Suprapubic skin (tissue), 4 donors: ENCODE results near the gene BCAM. TPM values are rescaled to one million over a fixed set of nuclear protein-coding genes. Genes with fewer than 3 reads are reported as not detected.
"Not testable (repeated sequence)": the region's sequence is repeated elsewhere in the genome, so short reads cannot be mapped to it uniquely, and the experiment has no call there.

ENCODE experiments used
- DNase-seq, 2 donors: peaks; one replicate each; pipeline ENCODE4 v3.0.0-alpha.2; 2019; ENCODE audit warnings: low spot score in 2 of 2
- H3K27ac ChIP-seq: fragments of 200-600 bp; sonication (generic); one replicate; pipeline ENCODE4 v1.5.1; 2019
- H3K27me3 ChIP-seq: fragments of 200-600 bp; sonication (generic); one replicate; pipeline ENCODE4 v1.5.1; 2019
- H3K36me3 ChIP-seq: fragments of 200-600 bp; sonication (generic); one replicate; pipeline ENCODE4 v1.5.1; 2019
- H3K4me1 ChIP-seq: fragments of 200-600 bp; sonication (generic); one replicate; pipeline ENCODE4 v1.5.1; 2019
- H3K4me3 ChIP-seq: fragments of 200-600 bp; sonication (generic); one replicate; pipeline ENCODE4 v1.5.1; 2019; ENCODE audit warnings: mild to moderate bottlenecking
- H3K9me3 ChIP-seq: fragments of 200-600 bp; sonication (generic); one replicate; pipeline ENCODE4 v1.5.1; 2019
- EP300 ChIP-seq: sonication (generic); formaldehyde crosslinking; IDR thresholded peaks from one replicate; pipeline ENCODE4 v1.6.1; 2017; ENCODE audit warnings: antibody characterized with exemption
- POLR2A ChIP-seq, 2 donors: fragments of 450-650 bp; IDR thresholded peaks; one replicate each; pipeline ENCODE4 v1.6.1; 2017; ENCODE audit warnings: antibody characterized with exemption in 2 of 2, mild to moderate bottlenecking in 2 of 2, moderate library complexity in 2 of 2
- POLR2AphosphoS5 ChIP-seq, 3 donors: sonication (generic); formaldehyde crosslinking; IDR thresholded peaks; one replicate each; pipeline ENCODE4 v1.6.1; 2017; ENCODE audit warnings: antibody characterized with exemption in 3 of 3
- WGBS: methylation state at CpG from one replicate; pipeline ENCODE4 v1.1.5; 2018; 5-methylcytosine and 5-hydroxymethylcytosine counted together
- total RNA-seq, 4 donors: library from RNA; depleted of rRNA; stranded (reverse); fragments of >200 nt; gene quantifications; one replicate each; pipeline ENCODE4 v1.1.0, GENCODE V29; 2016
- TF ChIP-seq, protein P1 (sequence below), 2 donors: fragments of 200-600 bp in 1 of 2; fragments of 450-650 bp in 1 of 2; sonication (generic) in 1 of 2; IDR thresholded peaks; one replicate each; pipeline ENCODE4 v1.5.1; 2016 to 2019; ENCODE audit warnings: antibody characterized with exemption in 2 of 2, mild to moderate bottlenecking in 1 of 2, moderate library complexity in 1 of 2

BCAM gene
- total RNA-seq, 4 donors from 2014 or later = 27.4 to 67.5 (median 50.8) TPM

DNA sequence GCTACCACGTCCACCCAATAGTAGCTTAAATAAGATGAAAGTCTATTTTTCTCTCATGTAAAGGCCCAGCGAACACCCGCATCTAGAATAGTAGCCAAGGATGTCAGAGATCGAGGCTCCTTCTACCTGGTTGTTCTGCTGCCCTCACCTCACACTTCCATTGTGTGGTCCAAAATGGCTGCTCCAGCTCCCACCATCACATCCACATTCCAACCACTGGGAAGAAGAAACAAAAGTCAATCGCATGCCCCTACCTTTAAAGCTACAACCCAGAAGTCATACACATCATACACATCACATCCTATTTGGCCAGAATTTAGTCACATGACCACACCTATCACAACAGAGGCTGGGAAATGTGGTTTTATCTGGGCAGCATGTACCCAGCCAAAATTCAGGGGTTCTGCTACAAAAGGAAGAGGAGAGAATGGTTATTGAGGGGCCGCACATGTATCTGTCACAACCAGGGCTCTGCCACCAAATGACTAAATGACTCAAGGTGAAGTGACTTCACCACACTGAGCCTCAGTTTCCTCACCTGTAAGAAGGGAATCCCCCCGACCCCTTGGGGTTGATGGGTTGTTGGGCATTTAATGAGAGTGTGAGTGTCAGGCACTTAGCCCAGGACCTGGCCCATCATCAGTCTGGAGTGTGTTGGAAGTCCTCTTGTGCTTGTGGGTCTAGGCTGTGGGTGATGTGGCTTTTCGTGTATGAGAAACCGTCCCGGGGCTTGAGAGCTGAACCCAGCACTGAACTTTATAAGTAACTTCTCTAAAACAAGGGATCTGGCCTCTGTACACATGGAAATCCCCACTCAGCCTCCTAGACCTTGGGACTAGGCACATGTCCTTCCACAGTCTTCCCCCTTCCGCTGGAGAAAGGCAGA lies 41.4 kb upstream of the BCAM start:
- H3K4me1 ChIP-seq = peaks cover 20% of the 10 kb centered on the region
- H3K27me3 ChIP-seq = no peaks in the 10 kb centered on the region
- H3K36me3 ChIP-seq = no peaks in the 10 kb centered on the region
- no peaks in the 10 kb centered on the region for H3K9me3 ChIP-seq
- H3K4me3 ChIP-seq = no peak overlapping the region
- no peak for DNase-seq
- TF ChIP-seq POLR2AphosphoS5 (IDR thresholded peaks at IDR 0.05) (no peak), EP300 (no peak), POLR2A (IDR thresholded peaks at IDR 0.05) (no peak)
- TF ChIP-seq, protein P1, sequence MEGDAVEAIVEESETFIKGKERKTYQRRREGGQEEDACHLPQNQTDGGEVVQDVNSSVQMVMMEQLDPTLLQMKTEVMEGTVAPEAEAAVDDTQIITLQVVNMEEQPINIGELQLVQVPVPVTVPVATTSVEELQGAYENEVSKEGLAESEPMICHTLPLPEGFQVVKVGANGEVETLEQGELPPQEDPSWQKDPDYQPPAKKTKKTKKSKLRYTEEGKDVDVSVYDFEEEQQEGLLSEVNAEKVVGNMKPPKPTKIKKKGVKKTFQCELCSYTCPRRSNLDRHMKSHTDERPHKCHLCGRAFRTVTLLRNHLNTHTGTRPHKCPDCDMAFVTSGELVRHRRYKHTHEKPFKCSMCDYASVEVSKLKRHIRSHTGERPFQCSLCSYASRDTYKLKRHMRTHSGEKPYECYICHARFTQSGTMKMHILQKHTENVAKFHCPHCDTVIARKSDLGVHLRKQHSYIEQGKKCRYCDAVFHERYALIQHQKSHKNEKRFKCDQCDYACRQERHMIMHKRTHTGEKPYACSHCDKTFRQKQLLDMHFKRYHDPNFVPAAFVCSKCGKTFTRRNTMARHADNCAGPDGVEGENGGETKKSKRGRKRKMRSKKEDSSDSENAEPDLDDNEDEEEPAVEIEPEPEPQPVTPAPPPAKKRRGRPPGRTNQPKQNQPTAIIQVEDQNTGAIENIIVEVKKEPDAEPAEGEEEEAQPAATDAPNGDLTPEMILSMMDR (IDR thresholded peaks at IDR 0.05) = no peak
- 70% methylated on average over 11 of the region's 11 CpGs for WGBS
- H3K27ac ChIP-seq = no peak overlapping the region

DNA sequence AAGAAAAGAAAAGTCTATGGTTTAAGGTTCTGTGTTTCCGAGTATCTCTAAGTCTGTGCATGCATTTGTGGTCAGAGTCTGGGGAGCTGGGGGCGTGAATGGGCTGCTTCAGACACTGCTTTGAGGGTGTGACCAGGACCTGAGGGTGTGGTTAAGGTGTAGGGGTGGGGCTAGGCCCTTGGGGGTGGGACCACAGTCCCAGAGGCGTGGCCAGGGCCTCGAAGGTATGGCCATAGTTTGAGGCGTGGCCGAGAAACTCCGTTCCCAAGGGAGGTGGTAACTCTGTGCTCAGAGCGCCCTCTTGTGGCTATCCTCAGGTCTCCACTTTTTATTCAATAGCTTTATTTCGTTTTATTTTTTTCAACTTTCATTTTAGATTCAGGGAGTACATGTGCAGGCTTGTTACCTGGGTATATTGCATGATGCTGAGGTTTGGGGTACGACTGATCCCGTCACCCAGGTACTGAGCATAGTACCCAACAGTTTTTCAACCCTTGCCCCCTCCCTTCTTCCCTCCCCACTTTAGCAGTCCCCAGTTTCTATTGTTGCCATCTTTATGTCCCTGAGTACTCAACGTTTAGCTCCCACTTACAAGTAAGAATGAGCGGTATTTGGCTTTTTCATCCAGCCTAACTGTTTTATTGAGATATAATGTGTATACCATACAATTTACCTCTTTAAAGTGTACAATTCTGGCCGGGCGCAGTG lies 38.2 kb upstream of the BCAM start:
- no peak for TF ChIP-seq POLR2AphosphoS5 (IDR thresholded peaks at IDR 0.05)
- TF ChIP-seq, protein P1 (IDR thresholded peaks at IDR 0.05) = peak; percentile 68 to 93
- no peak for TF ChIP-seq POLR2A (IDR thresholded peaks at IDR 0.05)
- H3K9me3 ChIP-seq = no peaks in the 10 kb centered on the region
- no peak overlapping the region for H3K4me3 ChIP-seq
- DNase-seq = peak; percentile 96 to 97
- WGBS = 17% methylated on average over 15 of the region's 15 CpGs
- no peaks in the 10 kb centered on the region for H3K36me3 ChIP-seq
- H3K27me3 ChIP-seq = no peaks in the 10 kb centered on the region
- H3K27ac ChIP-seq = no peak overlapping the region
- H3K4me1 ChIP-seq = peaks cover 26% of the 10 kb centered on the region

DNA sequence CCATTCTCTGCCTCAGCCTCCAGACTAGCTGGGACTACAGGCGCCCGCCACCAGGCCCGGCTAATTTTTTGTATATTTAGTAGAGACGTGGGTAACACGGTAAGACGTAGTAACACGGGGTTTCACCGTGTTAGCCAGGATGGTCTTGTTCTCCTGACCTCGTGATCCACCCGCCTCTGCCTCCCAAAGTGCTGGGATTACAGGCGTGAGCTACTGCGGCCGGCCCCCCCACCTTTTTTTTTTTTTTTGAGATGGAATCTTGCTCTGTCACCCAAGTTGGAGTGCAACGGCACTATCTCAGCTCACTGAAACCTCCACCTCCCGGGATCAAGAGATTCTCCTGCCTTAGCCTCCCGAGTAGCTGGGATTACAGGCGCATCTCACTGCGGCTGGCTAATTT lies 36.8 kb upstream of the BCAM start:
- not testable (repeated sequence) for DNase-seq, H3K36me3 ChIP-seq, H3K27ac ChIP-seq, H3K4me3 ChIP-seq, H3K27me3 ChIP-seq, H3K9me3 ChIP-seq
- peaks cover 38% of the 10 kb centered on the region for H3K4me1 ChIP-seq
- 76% methylated on average over 18 of the region's 18 CpGs for WGBS

DNA sequence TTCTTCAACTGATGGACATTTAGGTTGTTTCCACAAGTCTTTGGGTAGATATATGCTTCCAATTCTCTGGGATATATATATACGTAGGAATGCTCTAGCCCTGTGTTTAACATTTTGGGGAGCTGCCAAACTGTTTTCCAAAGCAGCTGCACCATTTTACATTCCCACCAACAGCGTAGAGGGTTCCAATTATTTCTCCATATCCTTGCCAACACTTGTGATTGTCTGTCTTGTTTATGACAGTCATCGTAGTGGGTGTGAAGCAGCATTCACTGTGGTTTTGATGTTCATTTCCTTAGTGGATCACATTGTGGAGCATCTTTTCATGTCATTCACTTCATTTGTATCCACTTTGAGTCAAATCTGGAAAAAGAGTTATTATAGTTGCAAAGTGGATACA lies 35.9 kb upstream of the BCAM start:
- Histone ChIP-seq H3K36me3 (no peaks in the 10 kb centered on the region), H3K27me3 (peaks cover 4% of the 10 kb centered on the region), H3K4me3 (no peak overlapping the region), H3K4me1 (peaks cover 46% of the 10 kb centered on the region), H3K9me3 (no peaks in the 10 kb centered on the region), H3K27ac (no peak overlapping the region)
- TF ChIP-seq EP300 (no peak), POLR2AphosphoS5 (IDR thresholded peaks at IDR 0.05) (no peak), POLR2A (IDR thresholded peaks at IDR 0.05) (no peak)
- TF ChIP-seq, protein P1 (IDR thresholded peaks at IDR 0.05) = no peak
- no peak for DNase-seq
- WGBS = 27% methylated on average over 3 of the region's 3 CpGs

DNA sequence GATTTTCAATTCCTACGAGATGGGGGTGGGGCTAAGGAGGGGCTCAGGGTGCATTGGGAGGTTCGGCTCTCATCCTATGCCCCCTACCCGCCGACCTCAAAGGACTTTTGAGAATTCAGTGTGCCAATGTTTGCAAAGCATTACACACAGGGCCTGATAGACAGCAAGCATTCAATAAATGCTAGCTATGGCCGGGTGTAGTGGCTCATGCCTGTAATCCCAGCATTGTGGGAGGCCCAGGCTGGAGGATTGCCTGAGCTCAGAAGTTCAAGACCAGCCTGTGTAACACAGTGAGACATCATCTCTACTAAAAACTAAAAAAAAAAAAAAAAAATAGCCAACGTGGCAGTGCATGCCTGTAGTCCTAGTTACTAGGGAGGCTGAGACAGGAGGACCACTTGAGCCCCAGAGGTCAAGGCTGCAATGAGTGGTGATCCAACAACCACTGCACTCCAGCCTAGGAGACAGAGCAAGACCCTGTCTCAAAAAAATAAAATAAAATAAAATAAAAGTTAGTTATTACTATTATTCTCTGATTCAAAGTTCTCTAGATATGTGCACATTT lies 33.1 kb upstream of the BCAM start:
- DNase-seq = no peak
- Histone ChIP-seq H3K9me3 (no peaks in the 10 kb centered on the region), H3K27me3 (peaks cover 6% of the 10 kb centered on the region), H3K4me1 (peaks cover 46% of the 10 kb centered on the region), H3K4me3 (no peak overlapping the region), H3K27ac (peak overlapping the region; percentile 64), H3K36me3 (no peaks in the 10 kb centered on the region)
- TF ChIP-seq POLR2A (IDR thresholded peaks at IDR 0.05) (no peak), POLR2AphosphoS5 (IDR thresholded peaks at IDR 0.05) (no peak), EP300 (no peak)
- TF ChIP-seq, protein P1 (IDR thresholded peaks at IDR 0.05) = no peak
- 65% methylated on average over 6 of the region's 6 CpGs for WGBS
